Mesendoderm (in vitro differentiated cells): ENCODE results near the gene CAMK2A.
A peak's percentile ranks its signal among the peaks of the same experiment; 100 is the strongest.

ENCODE experiments used
- DNase-seq: peaks from one replicate; pipeline ENCODE4 v3.0.0; 2013
- H2AK5ac ChIP-seq: 2 replicates; pipeline ENCODE4 v1.6.1; 2013; ENCODE audit warnings: low read length, inconsistent platforms
- H2BK120ac ChIP-seq: 2 replicates; pipeline ENCODE4 v1.6.1; 2013; ENCODE audit warnings: low read depth, mild to moderate bottlenecking, low read length, moderate library complexity, mixed read lengths
- H2BK15ac ChIP-seq: replicated peaks from 2 replicates; pipeline ENCODE4 v1.6.1; 2013; ENCODE audit warnings: low read depth, mild to moderate bottlenecking, moderate library complexity
- H2BK5ac ChIP-seq: 2 replicates; pipeline ENCODE4 v1.6.1; 2013; ENCODE audit warnings: low read length, inconsistent platforms
- H3K18ac ChIP-seq: 2 replicates; pipeline ENCODE4 v1.6.1; 2013; ENCODE audit warnings: mild to moderate bottlenecking, low read length, mixed read lengths
- H3K23ac ChIP-seq: one replicate; pipeline ENCODE4 v1.6.1; 2013; ENCODE audit warnings: low read length
- H3K27ac ChIP-seq: 2 replicates; pipeline ENCODE4 v1.5.1; 2013; ENCODE audit warnings: low read depth, mild to moderate bottlenecking, inconsistent platforms, low read length, moderate library complexity
- H3K27me3 ChIP-seq: 2 replicates; pipeline ENCODE4 v1.6.1; 2013; ENCODE audit warnings: low read length, control low read depth, mild to moderate bottlenecking, inconsistent platforms; ENCODE audit not compliant: insufficient read depth, poor library complexity
- H3K36me3 ChIP-seq: 2 replicates; pipeline ENCODE4 v1.6.1; 2013; ENCODE audit warnings: low read length, inconsistent platforms; ENCODE audit not compliant: control insufficient read depth, insufficient read depth
- H3K4ac ChIP-seq: one replicate; pipeline ENCODE4 v1.6.1; 2013; ENCODE audit warnings: low read depth, mild to moderate bottlenecking, low read length, moderate library complexity
- H3K4me1 ChIP-seq: 2 replicates; pipeline ENCODE4 v1.6.1; 2013; ENCODE audit warnings: low read depth, low read length, inconsistent platforms; ENCODE audit not compliant: control insufficient read depth
- H3K4me2 ChIP-seq: 2 replicates; pipeline ENCODE4 v1.6.1; 2013; ENCODE audit warnings: low read length
- H3K4me3 ChIP-seq: 2 replicates; pipeline ENCODE4 v1.5.1; 2013; ENCODE audit warnings: mild to moderate bottlenecking, low read length
- H3K56ac ChIP-seq: one replicate; pipeline ENCODE4 v1.6.1; 2013; ENCODE audit warnings: low read length
- H3K79me1 ChIP-seq: 2 replicates; pipeline ENCODE4 v1.6.1; 2013; ENCODE audit warnings: low read length, inconsistent platforms
- H3K79me2 ChIP-seq: 2 replicates; pipeline ENCODE4 v1.6.1; 2013; ENCODE audit warnings: mild to moderate bottlenecking, low read length; ENCODE audit not compliant: control insufficient read depth, insufficient read depth
- H3K9ac ChIP-seq: 2 replicates; pipeline ENCODE4 v1.6.1; 2013; ENCODE audit warnings: low read length, inconsistent platforms
- H4K5ac ChIP-seq: one replicate; pipeline ENCODE4 v1.6.1; 2013; ENCODE audit warnings: low read length
- H4K8ac ChIP-seq: one replicate; pipeline ENCODE4 v1.6.1; 2013; ENCODE audit warnings: low read depth, mild to moderate bottlenecking, control low read depth, low read length, moderate library complexity
- WGBS: extraction: QIAGEN DNeasy Blood & Tissue Kit; methylation state at CpG from one replicate; pipeline ENCODE4 v1.1.7; 2013; ENCODE audit warnings: low lambda C conversion rate, missing lambda C conversion rate; ENCODE audit not compliant: insufficient coverage; ENCODE audit errors: extremely low coverage; 5-methylcytosine and 5-hydroxymethylcytosine counted together

Gene CAMK2A

GRCh38 chr5:150244209-150244608, 45.4 kb downstream of the CAMK2A start:
- WGBS: no CpG with 5 or more reads among the region's 7 CpGs
- Histone ChIP-seq H3K79me1 (no peaks in the 10 kb centered on the region), H3K4me1 (no peaks in the 10 kb centered on the region), H3K36me3 (no peaks in the 10 kb centered on the region), H2AK5ac (no peak overlapping the region), H3K27me3 (no peaks in the 10 kb centered on the region), H2BK120ac (no peak overlapping the region), H3K9ac (no peak overlapping the region), H3K23ac (no peak overlapping the region), H3K4me2 (no peak overlapping the region), H3K18ac (no peak overlapping the region), H4K5ac (no peak overlapping the region), H3K4ac (no peak overlapping the region), H3K4me3 (no peak overlapping the region), H3K79me2 (no peaks in the 10 kb centered on the region), H3K27ac (no peak overlapping the region), H3K56ac (no peak overlapping the region), H2BK5ac (no peak overlapping the region), H4K8ac (no peak overlapping the region), H2BK15ac (no peak overlapping the region)
- no peak for DNase-seq

- no CpG with 5 or more reads among the region's 4 CpGs for WGBS
Measured at GRCh38 chr5:150243590-150243989, 46.0 kb downstream of the CAMK2A start.

GRCh38 chr5:150242251-150242894, 47.2 kb downstream of the CAMK2A start:
- Histone ChIP-seq H3K27ac (no peak overlapping the region), H2BK15ac (no peak overlapping the region), H2AK5ac (no peak overlapping the region), H3K36me3 (no peaks in the 10 kb centered on the region), H3K4me3 (no peak overlapping the region), H2BK5ac (no peak overlapping the region), H3K4ac (no peak overlapping the region), H4K8ac (no peak overlapping the region), H3K27me3 (no peaks in the 10 kb centered on the region), H3K18ac (no peak overlapping the region), H3K79me2 (no peaks in the 10 kb centered on the region), H2BK120ac (no peak overlapping the region), H3K4me2 (no peak overlapping the region), H3K9ac (no peak overlapping the region), H3K4me1 (no peaks in the 10 kb centered on the region), H3K79me1 (no peaks in the 10 kb centered on the region), H4K5ac (no peak overlapping the region), H3K23ac (no peak overlapping the region), H3K56ac (no peak overlapping the region)
- DNase-seq: peak; percentile 37
- no CpG with 5 or more reads among the region's 11 CpGs for WGBS

More at GRCh38 chr5:150243590-150243989, 46.0 kb downstream of the CAMK2A start:
- Histone ChIP-seq H3K36me3 (no peaks in the 10 kb centered on the region), H3K4me1 (no peaks in the 10 kb centered on the region), H3K79me2 (no peaks in the 10 kb centered on the region), H3K56ac (no peak overlapping the region), H3K9ac (no peak overlapping the region), H3K4me2 (no peak overlapping the region), H2BK15ac (no peak overlapping the region), H3K27ac (no peak overlapping the region), H3K4ac (no peak overlapping the region), H2BK5ac (no peak overlapping the region), H3K79me1 (no peaks in the 10 kb centered on the region), H4K8ac (no peak overlapping the region), H3K18ac (no peak overlapping the region), H2AK5ac (no peak overlapping the region), H4K5ac (no peak overlapping the region), H3K4me3 (no peak overlapping the region), H3K27me3 (no peaks in the 10 kb centered on the region), H2BK120ac (no peak overlapping the region), H3K23ac (no peak overlapping the region)
- no peak for DNase-seq

- no peak for DNase-seq
- no peaks in the 10 kb centered on the region for H3K79me1 ChIP-seq
- no peaks in the 10 kb centered on the region for H3K79me2 ChIP-seq
- H4K8ac ChIP-seq: no peak overlapping the region
- H3K27ac ChIP-seq: no peak overlapping the region
- WGBS: 100% methylated on average over 2 of the region's 14 CpGs
- H3K56ac ChIP-seq: no peak overlapping the region
- H3K4me2 ChIP-seq: no peak overlapping the region
- H3K9ac ChIP-seq: no peak overlapping the region
- H2AK5ac ChIP-seq: no peak overlapping the region
- no peak overlapping the region for H2BK15ac ChIP-seq
- no peak overlapping the region for H3K4me3 ChIP-seq
- no peak overlapping the region for H3K23ac ChIP-seq
- H2BK120ac ChIP-seq: no peak overlapping the region
- H2BK5ac ChIP-seq: no peak overlapping the region
- H4K5ac ChIP-seq: no peak overlapping the region
- H3K4ac ChIP-seq: no peak overlapping the region
- no peaks in the 10 kb centered on the region for H3K36me3 ChIP-seq
- H3K4me1 ChIP-seq: no peaks in the 10 kb centered on the region
- H3K27me3 ChIP-seq: no peaks in the 10 kb centered on the region
- no peak overlapping the region for H3K18ac ChIP-seq
Measured at GRCh38 chr5:150241298-150242160, 48.0 kb downstream of the CAMK2A start.

- Histone ChIP-seq H3K4me1 (no peaks in the 10 kb centered on the region), H2BK120ac (no peak overlapping the region), H3K79me1 (no peaks in the 10 kb centered on the region), H2BK15ac (no peak overlapping the region), H2AK5ac (no peak overlapping the region), H3K27ac (no peak overlapping the region), H3K4me3 (no peak overlapping the region), H4K5ac (no peak overlapping the region), H2BK5ac (no peak overlapping the region), H3K23ac (no peak overlapping the region), H3K4me2 (no peak overlapping the region), H3K36me3 (no peaks in the 10 kb centered on the region), H4K8ac (no peak overlapping the region), H3K27me3 (no peaks in the 10 kb centered on the region), H3K79me2 (no peaks in the 10 kb centered on the region), H3K4ac (no peak overlapping the region), H3K18ac (no peak overlapping the region), H3K9ac (no peak overlapping the region), H3K56ac (no peak overlapping the region)
- no CpG with 5 or more reads among the region's 7 CpGs for WGBS
- DNase-seq: no peak
Measured at GRCh38 chr5:150239794-150240122, 49.8 kb downstream of the CAMK2A start.
